Endothelial cell of umbilical vein (primary cell): ENCODE results near the gene LAMA5.

Source experiments
- MAX ChIP-seq: IDR thresholded peaks from 2 replicates; pipeline ENCODE4 v1.6.1; 2011; ENCODE audit not compliant: insufficient read depth, insufficient read length
- MYC ChIP-seq: IDR thresholded peaks from one replicate; pipeline ENCODE4 v1.6.1; 2011; ENCODE audit warnings: mild to moderate bottlenecking, low read depth, low read length
- POLR2A ChIP-seq: IDR thresholded peaks from 2 replicates; pipeline ENCODE4 v1.6.1; 2012; ENCODE audit warnings: low read depth, mild to moderate bottlenecking, control low read depth, low read length
- POLR2AphosphoS5 ChIP-seq: IDR thresholded peaks from 2 replicates; pipeline ENCODE4 v1.6.1; 2012; ENCODE audit warnings: low read depth, mild to moderate bottlenecking, control low read depth, low read length, moderate library complexity; ENCODE audit not compliant: insufficient read depth
- TF ChIP-seq, protein P1 (sequence below), 2 donors: IDR thresholded peaks; 1 replicate in 1 of 2; 2 replicates in 1 of 2; pipeline ENCODE4 v1.5.1; 2011; ENCODE audit warnings: low read length in 2 of 2, mild to moderate bottlenecking in 2 of 2, moderate library complexity in 2 of 2, control low read depth in 1 of 2, inconsistent platforms in 1 of 2, low read depth in 1 of 2; ENCODE audit not compliant: insufficient read depth in 1 of 2; ENCODE audit errors: extremely low read depth in 1 of 2

DNA sequence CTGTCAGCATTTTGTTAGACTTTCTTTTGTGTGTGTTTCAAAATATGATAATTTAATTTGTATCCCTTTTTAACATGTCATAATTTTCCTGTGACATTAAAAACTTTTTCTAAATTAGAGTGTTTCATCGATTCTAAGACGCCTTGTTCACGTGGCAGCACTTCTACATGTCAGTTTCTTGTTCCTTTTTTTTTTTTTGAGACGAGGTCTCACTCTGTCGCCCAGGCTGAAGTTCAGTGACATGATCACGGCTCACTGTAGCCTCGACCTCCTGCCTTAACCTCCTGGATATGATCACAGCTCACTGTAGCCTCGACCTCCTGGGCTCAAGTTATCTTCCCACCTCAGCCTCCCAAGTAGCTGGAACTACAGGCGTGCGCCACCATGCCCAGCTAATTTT, 91.9 kb downstream of the LAMA5 start:
- TF ChIP-seq POLR2AphosphoS5 = no peak
- TF ChIP-seq, protein P1, sequence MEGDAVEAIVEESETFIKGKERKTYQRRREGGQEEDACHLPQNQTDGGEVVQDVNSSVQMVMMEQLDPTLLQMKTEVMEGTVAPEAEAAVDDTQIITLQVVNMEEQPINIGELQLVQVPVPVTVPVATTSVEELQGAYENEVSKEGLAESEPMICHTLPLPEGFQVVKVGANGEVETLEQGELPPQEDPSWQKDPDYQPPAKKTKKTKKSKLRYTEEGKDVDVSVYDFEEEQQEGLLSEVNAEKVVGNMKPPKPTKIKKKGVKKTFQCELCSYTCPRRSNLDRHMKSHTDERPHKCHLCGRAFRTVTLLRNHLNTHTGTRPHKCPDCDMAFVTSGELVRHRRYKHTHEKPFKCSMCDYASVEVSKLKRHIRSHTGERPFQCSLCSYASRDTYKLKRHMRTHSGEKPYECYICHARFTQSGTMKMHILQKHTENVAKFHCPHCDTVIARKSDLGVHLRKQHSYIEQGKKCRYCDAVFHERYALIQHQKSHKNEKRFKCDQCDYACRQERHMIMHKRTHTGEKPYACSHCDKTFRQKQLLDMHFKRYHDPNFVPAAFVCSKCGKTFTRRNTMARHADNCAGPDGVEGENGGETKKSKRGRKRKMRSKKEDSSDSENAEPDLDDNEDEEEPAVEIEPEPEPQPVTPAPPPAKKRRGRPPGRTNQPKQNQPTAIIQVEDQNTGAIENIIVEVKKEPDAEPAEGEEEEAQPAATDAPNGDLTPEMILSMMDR (IDR thresholded peaks at IDR 0.05; ENCODE audit: extremely low read depth in 1 of 2, insufficient read depth in 1 of 2, low read depth in 1 of 2, low read length in 2 of 2) = no peak
- TF ChIP-seq POLR2A = no peak
- no peak for TF ChIP-seq MAX
- no peak for TF ChIP-seq MYC
